Natural killer cell (primary cell): Measurements from ENCODE around the gene LYRM7. TPM values are rescaled to one million over a fixed set of nuclear protein-coding genes. Genes with fewer than 3 reads are reported as not detected.
"Not testable (repeated sequence)": the region's sequence is repeated elsewhere in the genome, so short reads cannot be mapped to it uniquely, and the experiment has no call there.

Source experiments
- ATAC-seq, 3 donors: fragments of 150-1000 bp in 2 of 3; fragments of 200-7000 bp in 1 of 3; cut with Tn5 transposase; 1 replicate in 1 of 3; 2 replicates in 2 of 3; pipeline ENCODE4 v1.10.0; 2021; ENCODE audit warnings: mild to moderate bottlenecking in 2 of 3, moderate library complexity in 2 of 3
- DNase-seq, 2 donors: peaks; one replicate each; pipeline versions ENCODE4 v3.0.0 to v3.0.0-alpha.2; 2013 to 2021; ENCODE audit warnings: mixed read lengths in 1 of 2
- H3K27ac ChIP-seq: one replicate; pipeline ENCODE4 v1.5.1; 2013; ENCODE audit warnings: mild to moderate bottlenecking, low read length
- H3K27me3 ChIP-seq: one replicate; pipeline ENCODE4 v1.6.1; 2013; ENCODE audit warnings: low read length; ENCODE audit not compliant: control insufficient read depth, insufficient read depth
- H3K36me3 ChIP-seq: one replicate; pipeline ENCODE4 v1.6.1; 2013; ENCODE audit warnings: low read length; ENCODE audit not compliant: control insufficient read depth, insufficient read depth
- H3K4me1 ChIP-seq: one replicate; pipeline ENCODE4 v1.6.1; 2013; ENCODE audit warnings: low read length; ENCODE audit not compliant: control insufficient read depth, insufficient read depth
- H3K4me3 ChIP-seq: one replicate; pipeline ENCODE4 v1.5.1; 2013; ENCODE audit warnings: low read length
- H3K9me3 ChIP-seq: one replicate; pipeline ENCODE4 v1.6.1; 2013; ENCODE audit warnings: low read length; ENCODE audit not compliant: control insufficient read depth, insufficient read depth
- H3K27ac Mint-ChIP-seq, 2 donors: one replicate each; pipeline ENCODE4 v1.8.0; 2022; ENCODE audit warnings: mild to moderate bottlenecking in 2 of 2, mixed read lengths in 2 of 2, moderate library complexity in 1 of 2
- H3K27me3 Mint-ChIP-seq, 2 donors: one replicate each; pipeline ENCODE4 v1.8.0; 2022; ENCODE audit warnings: low read depth in 2 of 2, mixed read lengths in 2 of 2
- H3K36me3 Mint-ChIP-seq: one replicate; pipeline ENCODE4 v1.8.0; 2022; ENCODE audit warnings: mixed read lengths
- H3K4me1 Mint-ChIP-seq, 2 donors: one replicate each; pipeline ENCODE4 v1.8.0; 2022; ENCODE audit warnings: mixed read lengths in 2 of 2
- H3K4me3 Mint-ChIP-seq: one replicate; pipeline ENCODE4 v1.8.0; 2022; ENCODE audit warnings: mild to moderate bottlenecking, moderate library complexity, mixed read lengths
- H3K9me3 Mint-ChIP-seq, 2 donors: one replicate each; pipeline ENCODE4 v1.8.0; 2022; ENCODE audit warnings: mixed read lengths in 2 of 2
- CTCF ChIP-seq: fragments of 200-600 bp; IDR thresholded peaks from one replicate; pipeline ENCODE4 v1.8.0; 2022; ENCODE audit warnings: antibody characterized with exemption
- WGBS: methylation state at CpG from one replicate; pipeline ENCODE4 v1.1.7; 2013; ENCODE audit warnings: missing lambda C conversion rate; ENCODE audit not compliant: insufficient coverage; 5-methylcytosine and 5-hydroxymethylcytosine counted together
- intact Hi-C: fragments of 100-400 bp; cut with micrococcal nuclease; formaldehyde crosslinking; loops from one replicate; pipeline ENCODE4 v1.14.2; 2022
- total RNA-seq, 4 donors: library from RNA; stranded (reverse); fragments of 120-200 nt in 1 of 4; gene quantifications; one replicate each; pipeline versions ENCODE4 v1.2.3 to v1.2.4, GENCODE V29; 2013 to 2022

Gene LYRM7
- total RNA-seq, 3 donors from 2014 or later (not counting 1 experiment from before 2014, with no cell fraction given), result 7.4 to 9.7 (median 7.6) TPM

- Histone ChIP-seq H3K27me3 (no peaks in the 10 kb centered on the region), H3K9me3 (peaks cover 4% of the 10 kb centered on the region), H3K4me1 (peaks cover 5% of the 10 kb centered on the region), H3K4me3 (no peak overlapping the region), H3K36me3 (no peaks in the 10 kb centered on the region), H3K27ac (no peak overlapping the region)
- Mint-ChIP-seq H3K9me3 (no peaks in the 10 kb centered on the region), H3K27me3 (no peaks in the 10 kb centered on the region), H3K27ac (no peak overlapping the region), H3K4me1 (peaks cover 8 to 11% of the 10 kb centered on the region in 2 donors), H3K36me3 (no peaks in the 10 kb centered on the region), H3K4me3 (no peak overlapping the region)
- DNase-seq (no peak), ATAC-seq (no peak)
- intact Hi-C loops, result no loop called here
- 100% methylated on average over 2 of the region's 2 CpGs for WGBS
- no peak for TF ChIP-seq CTCF
These were observed 75.2 kb downstream of the LYRM7 start for GRCh38 chr5:131245948-131246347.

- Mint-ChIP-seq H3K9me3 (no peaks in the 10 kb centered on the region), H3K27ac (no peak overlapping the region), H3K4me1 (peaks cover 11% of the 10 kb centered on the region in 2 donors), H3K27me3 (no peaks in the 10 kb centered on the region), H3K36me3 (no peaks in the 10 kb centered on the region), H3K4me3 (no peak overlapping the region)
- Histone ChIP-seq H3K36me3 (no peaks in the 10 kb centered on the region), H3K4me3 (no peak overlapping the region), H3K4me1 (peaks cover 6% of the 10 kb centered on the region), H3K27ac (no peak overlapping the region), H3K27me3 (no peaks in the 10 kb centered on the region), H3K9me3 (peaks cover 4% of the 10 kb centered on the region)
- WGBS, result 100% methylated on average over 2 of the region's 4 CpGs
- no peak for TF ChIP-seq CTCF
- no peak for ATAC-seq
- intact Hi-C loops, result no loop called here
- no peak for DNase-seq
These were observed 75.8 kb downstream of the LYRM7 start for GRCh38 chr5:131246504-131246903.

GRCh38 chr5:131250751-131251475, 80.2 kb downstream of the LYRM7 start:
- intact Hi-C loops, result no loop called here
- no peaks in the 10 kb centered on the region for H3K9me3 Mint-ChIP-seq
- peak overlapping the region; percentile 74 for H3K4me3 Mint-ChIP-seq
- no peak for TF ChIP-seq CTCF
- 40% methylated on average over 1 of the region's 3 CpGs for WGBS
- DNase-seq, result peak in 1 of 2 donors; percentile 45
- Histone ChIP-seq H3K27ac (peak overlapping the region; percentile 99), H3K9me3 (peaks cover 4% of the 10 kb centered on the region), H3K27me3 (no peaks in the 10 kb centered on the region), H3K4me3 (no peak overlapping the region), H3K4me1 (peaks cover 38% of the 10 kb centered on the region), H3K36me3 (peaks cover under 1% of the 10 kb centered on the region)
- H3K4me1 Mint-ChIP-seq, result peaks cover 35 to 41% of the 10 kb centered on the region in 2 donors
- ATAC-seq, result no peak
- H3K27me3 Mint-ChIP-seq, result no peaks in the 10 kb centered on the region
- H3K27ac Mint-ChIP-seq, result peak overlapping the region; percentile 91 to 93
- H3K36me3 Mint-ChIP-seq, result no peaks in the 10 kb centered on the region

GRCh38 chr5:131252824-131253171, 82.1 kb downstream of the LYRM7 start:
- ATAC-seq (peak; percentile 72 to 89 (median 88)), DNase-seq (peak; percentile 69 to 94)
- no peaks in the 10 kb centered on the region for H3K27me3 Mint-ChIP-seq
- no peaks in the 10 kb centered on the region for H3K9me3 Mint-ChIP-seq
- peaks cover 5% of the 10 kb centered on the region for H3K36me3 ChIP-seq
- no peaks in the 10 kb centered on the region for H3K27me3 ChIP-seq
- 0% methylated on average over 6 of the region's 6 CpGs for WGBS
- H3K4me1 ChIP-seq, result peaks cover 55% of the 10 kb centered on the region
- H3K27ac ChIP-seq, result peak overlapping the region; percentile 99
- H3K36me3 Mint-ChIP-seq, result no peaks in the 10 kb centered on the region
- intact Hi-C loops, result loop anchor here (1.0 kb wide), 2 partner anchors 43 to 130 kb away; no protein-coding TSS in a partner anchor
- peak overlapping the region; percentile 47 for H3K4me3 ChIP-seq
- H3K4me1 Mint-ChIP-seq, result peaks cover 54 to 58% of the 10 kb centered on the region in 2 donors
- no peaks in the 10 kb centered on the region for H3K9me3 ChIP-seq
- peak overlapping the region; percentile 91 to 93 for H3K27ac Mint-ChIP-seq
- peak overlapping the region; percentile 91 for H3K4me3 Mint-ChIP-seq
- TF ChIP-seq CTCF, result no peak

- peak in 1 of 2 donors; percentile 34 for DNase-seq
- peak overlapping the region; percentile 91 to 93 for H3K27ac Mint-ChIP-seq
- 64% methylated on average over 9 of the region's 10 CpGs for WGBS
- H3K27me3 ChIP-seq, H3K36me3 Mint-ChIP-seq, H3K9me3 Mint-ChIP-seq, ATAC-seq, H3K9me3 ChIP-seq, H3K27me3 Mint-ChIP-seq, intact Hi-C loops, H3K36me3 ChIP-seq: not testable (repeated sequence)
- H3K4me1 Mint-ChIP-seq, result peaks cover 66 to 70% of the 10 kb centered on the region in 2 donors
- Histone ChIP-seq H3K27ac (peak overlapping the region; percentile 99), H3K4me1 (peaks cover 65% of the 10 kb centered on the region), H3K4me3 (peak overlapping the region; percentile 17)
- H3K4me3 Mint-ChIP-seq, result peak overlapping the region; percentile 76
These were observed 83.3 kb downstream of the LYRM7 start for GRCh38 chr5:131254025-131254424.
